HG02943 (cell line): ENCODE measurements around the gene MAGEA12.
"Not testable (repeated sequence)": the region's sequence is repeated elsewhere in the genome, so short reads cannot be mapped to it uniquely, and the experiment has no call there.

Experiments used
- ATAC-seq: cut with Tn5 transposase; IDR thresholded peaks from one replicate; pipeline ENCODE4 v1.9.1; 2021; ENCODE audit warnings: mild to moderate bottlenecking, low read depth, moderate library complexity; ENCODE audit not compliant: unreplicated experiment

The MAGEA12 gene, protein sequence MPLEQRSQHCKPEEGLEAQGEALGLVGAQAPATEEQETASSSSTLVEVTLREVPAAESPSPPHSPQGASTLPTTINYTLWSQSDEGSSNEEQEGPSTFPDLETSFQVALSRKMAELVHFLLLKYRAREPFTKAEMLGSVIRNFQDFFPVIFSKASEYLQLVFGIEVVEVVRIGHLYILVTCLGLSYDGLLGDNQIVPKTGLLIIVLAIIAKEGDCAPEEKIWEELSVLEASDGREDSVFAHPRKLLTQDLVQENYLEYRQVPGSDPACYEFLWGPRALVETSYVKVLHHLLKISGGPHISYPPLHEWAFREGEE

DNA sequence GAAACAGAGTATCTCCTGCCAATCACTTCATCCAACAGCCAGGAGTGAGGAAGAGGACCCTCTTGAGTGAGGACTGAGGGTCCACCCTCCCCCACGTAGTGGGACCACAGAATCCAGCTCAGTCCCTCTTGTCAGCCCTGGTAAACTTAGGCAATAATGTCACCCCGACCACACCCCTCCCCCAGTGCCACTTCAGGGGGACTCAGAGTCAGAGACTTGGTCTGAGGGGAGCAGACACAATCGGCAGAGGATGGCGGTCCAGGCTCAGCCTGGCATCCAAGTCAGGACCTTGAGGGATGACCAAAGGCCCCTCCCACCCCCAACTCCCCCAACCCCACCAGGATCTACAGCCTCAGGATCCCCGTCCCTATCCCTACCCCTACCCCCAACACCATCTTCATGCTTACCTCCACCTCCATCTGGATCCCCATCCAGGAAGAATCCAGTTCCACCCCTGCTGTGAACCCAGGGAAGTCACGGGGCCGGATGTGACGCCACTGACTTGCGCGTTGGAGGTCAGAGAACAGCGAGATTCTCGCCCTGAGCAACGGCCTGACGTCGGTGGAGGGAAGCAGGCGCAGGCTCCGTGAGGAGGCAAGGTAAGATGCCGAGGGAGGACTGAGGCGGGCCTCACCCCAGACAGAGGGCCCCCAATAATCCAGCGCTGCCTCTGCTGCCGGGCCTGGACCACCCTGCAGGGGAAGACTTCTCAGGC lies at the start of gene MAGEA12, which contains the start of gene CSAG1:
TSS of gene MAGEA12 (plus strand) at position 497 of the 715 bp plus-strand sequence. CDS start 2,405 bp downstream, outside the sequence.
TSS of gene CSAG1 (minus strand) at position 461 of the 715 bp plus-strand sequence. CDS start 1,261 bp downstream, outside the sequence.
- no peak for ATAC-seq

DNA sequence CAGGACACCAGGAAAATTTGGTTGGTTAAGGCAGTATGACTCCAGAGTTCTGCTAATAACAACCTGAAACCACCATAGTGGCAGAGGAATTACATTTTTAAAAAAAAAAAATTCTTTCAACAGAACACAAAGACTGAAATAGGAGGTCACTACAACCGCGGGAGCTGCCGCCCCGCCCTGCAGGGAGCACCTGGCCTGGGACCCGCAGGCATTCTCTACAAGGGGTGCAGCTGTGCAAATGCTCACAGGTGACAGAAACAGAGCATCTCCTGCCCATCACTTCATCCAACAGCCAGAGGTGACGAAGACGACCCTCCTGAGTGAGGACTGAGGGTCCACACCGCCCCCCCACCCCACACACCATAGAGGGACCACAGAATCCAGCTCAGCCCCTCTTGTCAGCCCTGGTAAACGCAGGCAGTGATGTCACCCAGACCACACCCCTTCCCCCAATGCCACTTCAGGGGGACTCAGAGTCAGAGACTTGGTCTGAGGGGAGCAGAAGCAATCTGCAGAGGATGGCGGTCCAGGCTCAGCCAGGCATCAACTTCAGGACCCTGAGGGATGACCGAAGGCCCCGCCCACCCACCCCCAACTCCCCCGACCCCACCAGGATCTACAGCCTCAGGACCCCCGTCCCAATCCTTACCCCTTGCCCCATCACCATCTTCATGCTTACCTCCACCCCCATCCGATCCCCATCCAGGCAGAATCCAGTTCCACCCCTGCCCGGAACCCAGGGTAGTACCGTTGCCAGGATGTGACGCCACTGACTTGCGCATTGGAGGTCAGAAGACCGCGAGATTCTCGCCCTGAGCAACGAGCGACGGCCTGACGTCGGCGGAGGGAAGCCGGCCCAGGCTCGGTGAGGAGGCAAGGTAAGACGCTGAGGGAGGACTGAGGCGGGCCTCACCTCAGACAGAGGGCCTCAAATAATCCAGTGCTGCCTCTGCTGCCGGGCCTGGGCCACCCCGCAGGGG lies 35.3 kb upstream of the MAGEA12 start, which contains the start of gene MAGEA3:
TSS of gene MAGEA3 (plus strand) at position 843 of the 980 bp plus-strand sequence. CDS start 2,039 bp downstream, outside the sequence.
- not testable (repeated sequence) for ATAC-seq

DNA sequence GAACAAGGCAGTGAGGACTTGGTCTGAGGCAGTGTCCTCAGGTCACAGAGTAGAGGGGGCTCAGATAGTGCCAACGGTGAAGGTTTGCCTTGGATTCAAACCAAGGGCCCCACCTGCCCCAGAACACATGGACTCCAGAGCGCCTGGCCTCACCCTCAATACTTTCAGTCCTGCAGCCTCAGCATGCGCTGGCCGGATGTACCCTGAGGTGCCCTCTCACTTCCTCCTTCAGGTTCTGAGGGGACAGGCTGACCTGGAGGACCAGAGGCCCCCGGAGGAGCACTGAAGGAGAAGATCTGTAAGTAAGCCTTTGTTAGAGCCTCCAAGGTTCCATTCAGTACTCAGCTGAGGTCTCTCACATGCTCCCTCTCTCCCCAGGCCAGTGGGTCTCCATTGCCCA lies 33.2 kb upstream of the MAGEA12 start:
- ATAC-seq: not testable (repeated sequence)

DNA sequence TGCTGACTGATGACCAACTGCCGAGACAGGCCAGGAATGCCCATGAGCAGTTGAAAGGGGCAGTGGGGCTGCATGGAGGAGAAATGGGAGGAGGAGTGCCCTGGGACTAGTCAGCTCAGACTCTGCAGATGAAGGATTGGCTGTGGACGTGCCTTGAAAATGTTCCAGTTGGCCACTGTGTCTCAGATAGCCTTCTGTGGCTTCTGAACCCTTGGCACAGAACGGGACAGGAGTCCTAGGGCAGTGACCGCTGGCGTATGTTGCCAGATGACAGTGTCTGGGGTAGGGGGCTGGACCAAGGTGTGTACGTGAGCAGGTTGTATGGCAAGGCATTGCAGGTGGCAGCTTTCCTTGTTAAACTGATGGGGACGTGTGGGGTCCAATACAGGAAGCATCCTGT lies 27.1 kb upstream of the MAGEA12 start:
- ATAC-seq: not testable (repeated sequence)

DNA sequence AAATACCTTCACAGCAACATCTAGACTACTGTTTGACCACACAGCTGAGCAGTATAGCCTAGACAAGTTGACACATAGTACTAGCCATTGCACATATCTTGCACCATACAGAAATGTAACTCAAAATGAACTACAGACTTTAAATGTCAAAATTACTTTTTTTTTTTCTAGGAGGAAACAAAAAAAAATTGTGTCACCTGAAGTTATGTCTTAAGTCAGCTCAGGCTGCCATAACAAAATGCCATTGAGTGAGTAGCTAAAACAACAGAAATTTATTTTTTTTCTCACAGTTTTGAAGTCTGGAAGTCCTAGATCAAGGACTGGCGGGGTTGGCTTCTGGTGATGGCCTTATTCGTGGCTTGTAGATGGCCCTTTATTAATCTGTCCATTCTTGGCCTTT lies 24.4 kb upstream of the MAGEA12 start, which contains the start of gene CSAG2:
TSS of gene CSAG2 (minus strand) at position 101 of the 400 bp plus-strand sequence. CDS start 161 bp downstream, outside the sequence.
- not testable (repeated sequence) for ATAC-seq

DNA sequence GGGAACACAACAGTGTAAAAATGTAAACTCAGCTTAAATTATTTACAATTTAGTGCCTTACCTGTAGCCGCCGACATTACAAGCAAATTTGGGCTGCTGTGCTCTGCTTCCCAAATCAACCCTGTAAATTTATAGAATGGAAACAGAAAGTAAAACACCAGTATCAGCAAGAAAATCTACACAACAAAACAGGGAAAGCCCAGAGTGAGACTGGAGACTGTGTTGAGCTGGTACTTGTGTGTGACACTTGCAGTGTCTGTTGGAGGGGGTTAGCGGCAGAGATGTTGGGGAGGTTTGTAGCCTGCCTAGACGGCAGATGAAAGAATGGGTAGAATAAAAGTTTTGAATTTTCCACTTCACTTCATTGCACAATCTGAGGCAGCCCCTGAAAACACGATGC lies 20.4 kb upstream of the MAGEA12 start:
- not testable (repeated sequence) for ATAC-seq

DNA sequence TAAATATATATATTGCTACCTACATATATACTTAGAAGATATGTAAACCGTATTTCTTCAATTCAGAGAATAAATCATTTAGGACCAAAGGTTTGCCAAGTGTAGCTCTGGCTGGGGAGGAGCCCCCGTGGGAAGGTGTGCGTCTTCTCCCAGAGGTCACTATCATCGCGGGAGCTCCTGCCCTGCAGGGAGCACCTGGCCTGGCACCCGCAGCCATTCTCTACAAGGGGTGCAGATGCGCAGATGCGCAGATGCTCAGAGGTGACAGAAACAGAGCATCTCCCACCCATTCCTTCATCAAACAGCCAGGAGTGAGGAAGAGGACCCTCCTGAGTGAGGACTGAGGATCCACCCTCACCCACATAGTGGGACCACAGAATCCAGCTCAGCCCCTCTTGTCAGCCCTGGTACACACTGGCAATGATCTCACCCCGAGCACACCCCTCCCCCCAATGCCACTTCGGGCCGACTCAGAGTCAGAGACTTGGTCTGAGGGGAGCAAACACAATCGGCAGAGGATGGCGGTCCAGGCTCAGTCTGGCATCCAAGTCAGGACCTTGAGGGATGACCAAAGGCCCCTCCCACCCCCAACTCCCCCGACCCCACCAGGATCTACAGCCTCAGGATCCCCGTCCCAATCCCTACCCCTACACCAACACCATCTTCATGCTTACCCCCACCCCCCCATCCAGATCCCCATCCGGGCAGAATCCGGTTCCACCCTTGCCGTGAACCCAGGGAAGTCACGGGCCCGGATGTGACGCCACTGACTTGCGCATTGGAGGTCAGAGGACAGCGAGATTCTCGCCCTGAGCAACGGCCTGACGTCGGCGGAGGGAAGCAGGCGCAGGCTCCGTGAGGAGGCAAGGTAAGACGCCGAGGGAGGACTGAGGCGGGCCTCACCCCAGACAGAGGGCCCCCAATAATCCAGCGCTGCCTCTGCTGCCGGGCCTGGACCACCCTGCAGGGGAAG lies 19.5 kb upstream of the MAGEA12 start, which contains the start of gene MAGEA2B:
TSS of gene MAGEA2B (plus strand) at position 814 of the 973 bp plus-strand sequence. CDS start 2,479 bp downstream, outside the sequence.
- ATAC-seq: not testable (repeated sequence)

DNA sequence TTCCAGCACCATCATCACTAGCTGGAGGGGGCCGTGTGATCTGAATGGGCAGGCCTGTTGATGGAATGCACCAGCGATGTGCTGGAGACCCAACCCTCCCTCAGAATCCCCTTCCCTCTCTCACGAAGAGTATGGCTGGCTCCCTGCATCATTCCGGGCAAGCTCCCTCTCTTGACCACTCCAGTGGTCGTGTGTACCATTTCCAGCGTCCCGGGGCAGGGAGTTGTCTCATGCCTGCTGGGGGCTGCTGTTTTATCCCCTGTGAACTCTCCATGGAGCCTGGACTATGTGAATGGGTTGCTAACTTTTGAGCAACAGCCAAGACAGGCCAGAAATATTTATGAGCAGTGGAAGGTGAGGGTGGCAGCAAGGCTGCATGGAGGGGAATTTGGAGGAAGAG lies 8.1 kb upstream of the MAGEA12 start:
- no peak for ATAC-seq

DNA sequence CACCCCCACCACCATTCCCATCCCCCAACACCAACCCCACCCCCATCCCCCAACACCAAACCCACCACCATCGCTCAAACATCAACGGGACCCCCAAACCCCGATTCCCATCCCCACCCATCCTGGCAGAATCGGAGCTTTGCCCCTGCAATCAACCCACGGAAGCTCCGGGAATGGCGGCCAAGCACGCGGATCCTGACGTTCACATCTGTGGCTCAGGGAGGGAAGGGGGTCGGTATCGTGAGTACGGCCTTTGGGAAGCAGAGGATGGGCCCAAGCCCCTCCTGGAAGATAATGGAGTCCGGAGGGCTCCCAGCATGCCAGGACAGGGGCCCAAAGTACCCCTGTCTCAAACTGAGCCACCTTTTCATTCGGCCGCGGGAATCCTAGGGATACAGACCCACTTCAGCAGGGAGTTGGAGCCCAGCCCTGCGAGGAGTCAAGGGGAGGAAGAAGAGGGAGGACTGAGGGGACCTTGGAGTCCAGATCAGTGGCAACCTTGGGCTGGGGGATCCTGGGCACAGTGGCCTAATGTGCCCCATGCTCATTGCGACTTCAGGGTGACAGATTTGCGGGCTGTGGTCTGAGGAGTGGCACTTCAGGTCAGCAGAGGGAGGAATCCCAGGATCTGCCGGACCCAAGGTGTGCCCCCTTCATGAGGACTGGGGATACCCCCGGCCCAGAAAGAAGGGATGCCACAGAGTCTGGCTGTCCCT lies 744 bp downstream of the MAGEA12 start:
- not testable (repeated sequence) for ATAC-seq

DNA sequence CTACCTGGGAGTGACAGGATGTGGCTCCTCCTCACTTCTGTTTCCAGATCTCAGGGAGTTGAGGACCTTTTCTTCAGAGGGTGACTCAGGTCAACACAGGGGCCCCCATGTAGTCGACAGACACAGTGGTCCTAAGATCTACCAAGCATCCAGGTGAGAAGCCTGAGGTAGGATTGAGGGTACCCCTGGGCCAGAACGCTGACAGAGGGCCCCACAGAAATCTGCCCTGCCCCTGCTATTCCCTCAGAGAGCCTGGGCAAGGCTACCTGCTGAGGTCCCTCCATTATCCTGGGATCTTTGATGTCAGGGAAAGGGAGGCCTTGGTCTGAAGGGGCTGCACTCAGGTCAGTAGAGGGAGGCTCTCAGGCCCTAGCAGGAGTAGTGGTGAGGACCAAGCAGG lies 1.5 kb downstream of the MAGEA12 start:
- ATAC-seq: no peak

DNA sequence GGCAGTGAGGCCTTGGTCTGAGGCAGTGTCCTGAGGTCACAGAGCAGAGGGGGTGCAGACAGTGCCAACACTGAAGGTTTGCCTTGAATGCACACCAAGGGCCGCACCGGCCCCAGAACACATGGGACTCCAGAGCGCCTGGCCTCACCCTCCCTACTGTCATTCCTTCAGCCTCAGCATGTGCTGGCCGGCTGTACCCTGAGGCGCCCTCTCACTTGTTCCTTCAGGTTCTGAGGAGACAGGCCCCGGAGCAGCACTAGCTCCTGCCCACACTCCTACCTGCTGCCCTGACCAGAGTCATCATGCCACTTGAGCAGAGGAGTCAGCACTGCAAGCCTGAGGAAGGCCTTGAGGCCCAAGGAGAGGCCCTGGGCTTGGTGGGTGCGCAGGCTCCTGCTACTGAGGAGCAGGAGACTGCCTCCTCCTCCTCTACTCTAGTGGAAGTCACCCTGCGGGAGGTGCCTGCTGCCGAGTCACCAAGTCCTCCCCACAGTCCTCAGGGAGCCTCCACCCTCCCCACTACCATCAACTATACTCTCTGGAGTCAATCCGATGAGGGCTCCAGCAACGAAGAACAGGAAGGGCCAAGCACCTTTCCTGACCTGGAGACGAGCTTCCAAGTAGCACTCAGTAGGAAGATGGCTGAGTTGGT lies 2.4 kb downstream of the MAGEA12 start:
- no peak for ATAC-seq

DNA sequence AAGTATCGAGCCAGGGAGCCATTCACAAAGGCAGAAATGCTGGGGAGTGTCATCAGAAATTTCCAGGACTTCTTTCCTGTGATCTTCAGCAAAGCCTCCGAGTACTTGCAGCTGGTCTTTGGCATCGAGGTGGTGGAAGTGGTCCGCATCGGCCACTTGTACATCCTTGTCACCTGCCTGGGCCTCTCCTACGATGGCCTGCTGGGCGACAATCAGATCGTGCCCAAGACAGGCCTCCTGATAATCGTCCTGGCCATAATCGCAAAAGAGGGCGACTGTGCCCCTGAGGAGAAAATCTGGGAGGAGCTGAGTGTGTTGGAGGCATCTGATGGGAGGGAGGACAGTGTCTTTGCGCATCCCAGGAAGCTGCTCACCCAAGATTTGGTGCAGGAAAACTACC lies 3.0 kb downstream of the MAGEA12 start:
- ATAC-seq: not testable (repeated sequence)

DNA sequence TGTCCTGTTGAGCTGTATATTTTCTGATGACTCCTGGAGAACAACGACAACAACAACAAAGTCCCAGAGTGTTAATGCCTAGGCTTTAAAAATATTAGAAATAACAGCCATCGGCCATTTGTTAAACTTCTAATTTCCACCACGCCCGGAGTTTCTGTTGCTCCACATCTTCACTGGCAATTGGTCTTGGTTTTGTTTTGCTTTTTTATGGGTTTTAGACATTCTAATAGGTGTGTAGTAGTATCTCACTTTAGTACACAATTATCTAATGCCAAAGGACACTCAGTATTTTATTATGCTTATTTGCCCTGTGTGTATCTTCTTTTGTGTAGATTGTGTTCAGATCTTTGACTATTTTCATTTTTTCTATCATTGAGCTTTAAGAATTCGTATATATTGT lies 5.0 kb downstream of the MAGEA12 start:
- no peak for ATAC-seq

DNA sequence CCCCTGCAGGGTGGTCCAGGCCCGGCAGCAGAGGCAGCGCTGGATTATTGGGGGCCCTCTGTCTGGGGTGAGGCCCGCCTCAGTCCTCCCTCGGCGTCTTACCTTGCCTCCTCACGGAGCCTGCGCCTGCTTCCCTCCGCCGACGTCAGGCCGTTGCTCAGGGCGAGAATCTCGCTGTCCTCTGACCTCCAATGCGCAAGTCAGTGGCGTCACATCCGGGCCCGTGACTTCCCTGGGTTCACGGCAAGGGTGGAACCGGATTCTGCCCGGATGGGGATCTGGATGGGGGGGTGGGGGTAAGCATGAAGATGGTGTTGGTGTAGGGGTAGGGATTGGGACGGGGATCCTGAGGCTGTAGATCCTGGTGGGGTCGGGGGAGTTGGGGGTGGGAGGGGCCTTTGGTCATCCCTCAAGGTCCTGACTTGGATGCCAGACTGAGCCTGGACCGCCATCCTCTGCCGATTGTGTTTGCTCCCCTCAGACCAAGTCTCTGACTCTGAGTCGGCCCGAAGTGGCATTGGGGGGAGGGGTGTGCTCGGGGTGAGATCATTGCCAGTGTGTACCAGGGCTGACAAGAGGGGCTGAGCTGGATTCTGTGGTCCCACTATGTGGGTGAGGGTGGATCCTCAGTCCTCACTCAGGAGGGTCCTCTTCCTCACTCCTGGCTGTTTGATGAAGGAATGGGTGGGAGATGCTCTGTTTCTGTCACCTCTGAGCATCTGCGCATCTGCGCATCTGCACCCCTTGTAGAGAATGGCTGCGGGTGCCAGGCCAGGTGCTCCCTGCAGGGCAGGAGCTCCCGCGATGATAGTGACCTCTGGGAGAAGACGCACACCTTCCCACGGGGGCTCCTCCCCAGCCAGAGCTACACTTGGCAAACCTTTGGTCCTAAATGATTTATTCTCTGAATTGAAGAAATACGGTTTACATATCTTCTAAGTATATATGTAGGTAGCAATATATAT lies 20.4 kb downstream of the MAGEA12 start, which contains the start of gene MAGEA2:
TSS of gene MAGEA2 (minus strand) at position 157 of the 965 bp plus-strand sequence. CDS start 2,479 bp downstream, outside the sequence.
- not testable (repeated sequence) for ATAC-seq

DNA sequence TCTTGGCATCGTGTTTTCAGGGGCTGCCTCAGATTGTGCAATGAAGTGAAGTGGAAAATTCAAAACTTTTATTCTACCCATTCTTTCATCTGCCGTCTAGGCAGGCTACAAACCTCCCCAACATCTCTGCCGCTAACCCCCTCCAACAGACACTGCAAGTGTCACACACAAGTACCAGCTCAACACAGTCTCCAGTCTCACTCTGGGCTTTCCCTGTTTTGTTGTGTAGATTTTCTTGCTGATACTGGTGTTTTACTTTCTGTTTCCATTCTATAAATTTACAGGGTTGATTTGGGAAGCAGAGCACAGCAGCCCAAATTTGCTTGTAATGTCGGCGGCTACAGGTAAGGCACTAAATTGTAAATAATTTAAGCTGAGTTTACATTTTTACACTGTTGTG lies 21.3 kb downstream of the MAGEA12 start:
- not testable (repeated sequence) for ATAC-seq

DNA sequence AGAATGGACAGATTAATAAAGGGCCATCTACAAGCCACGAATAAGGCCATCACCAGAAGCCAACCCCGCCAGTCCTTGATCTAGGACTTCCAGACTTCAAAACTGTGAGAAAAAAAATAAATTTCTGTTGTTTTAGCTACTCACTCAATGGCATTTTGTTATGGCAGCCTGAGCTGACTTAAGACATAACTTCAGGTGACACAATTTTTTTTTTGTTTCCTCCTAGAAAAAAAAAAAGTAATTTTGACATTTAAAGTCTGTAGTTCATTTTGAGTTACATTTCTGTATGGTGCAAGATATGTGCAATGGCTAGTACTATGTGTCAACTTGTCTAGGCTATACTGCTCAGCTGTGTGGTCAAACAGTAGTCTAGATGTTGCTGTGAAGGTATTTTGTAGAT lies 25.4 kb downstream of the MAGEA12 start, which contains the start of gene CSAG3:
TSS of gene CSAG3 (plus strand) at position 301 of the 400 bp plus-strand sequence.
- ATAC-seq: not testable (repeated sequence)
